BLaER1 treated with 17β-estradiol and CSF1 and Interleukin-3, amounts not matched to agents 10 nM and 100 nM (cell line): ENCODE data around the gene HOXB8.

ENCODE experiments used
- H3K27ac ChIP-seq, 11 experiments: shearing (Covaris generic); formaldehyde crosslinking; 2 replicates each; pipeline ENCODE4 v1.8.1; 2022
- H3K27me3 ChIP-seq, 11 experiments: shearing (Covaris generic); formaldehyde crosslinking; 2 replicates each; pipeline ENCODE4 v1.8.1; 2022
- H3K36me3 ChIP-seq, 11 experiments: shearing (Covaris generic); formaldehyde crosslinking; 2 replicates each; pipeline ENCODE4 v1.8.1; 2022
- H3K4me1 ChIP-seq, 10 experiments: shearing (Covaris generic); formaldehyde crosslinking; 2 replicates each; pipeline ENCODE4 v1.8.1; 2022
- H3K4me2 ChIP-seq, 11 experiments: shearing (Covaris generic); formaldehyde crosslinking; 2 replicates each; pipeline ENCODE4 v1.8.1; 2022
- H3K4me3 ChIP-seq, 10 experiments: shearing (Covaris generic); formaldehyde crosslinking; 2 replicates each; pipeline ENCODE4 v1.8.1; 2022
- H3K9ac ChIP-seq, 11 experiments: shearing (Covaris generic); formaldehyde crosslinking; 2 replicates each; pipeline ENCODE4 v1.8.1; 2022
- H3K9me3 ChIP-seq, 11 experiments: shearing (Covaris generic); formaldehyde crosslinking; replicated peaks in 1 of 11; 2 replicates each; pipeline ENCODE4 v1.8.1; 2022
- H4K20me1 ChIP-seq, 11 experiments: shearing (Covaris generic); formaldehyde crosslinking; 2 replicates each; pipeline ENCODE4 v1.8.1; 2022
- Cebpa-rat ChIP-seq, 11 experiments: shearing (Covaris generic); IDR thresholded peaks; 2 replicates each; pipeline ENCODE4 v1.8.1; 2022

The HOXB8 gene

DNA sequence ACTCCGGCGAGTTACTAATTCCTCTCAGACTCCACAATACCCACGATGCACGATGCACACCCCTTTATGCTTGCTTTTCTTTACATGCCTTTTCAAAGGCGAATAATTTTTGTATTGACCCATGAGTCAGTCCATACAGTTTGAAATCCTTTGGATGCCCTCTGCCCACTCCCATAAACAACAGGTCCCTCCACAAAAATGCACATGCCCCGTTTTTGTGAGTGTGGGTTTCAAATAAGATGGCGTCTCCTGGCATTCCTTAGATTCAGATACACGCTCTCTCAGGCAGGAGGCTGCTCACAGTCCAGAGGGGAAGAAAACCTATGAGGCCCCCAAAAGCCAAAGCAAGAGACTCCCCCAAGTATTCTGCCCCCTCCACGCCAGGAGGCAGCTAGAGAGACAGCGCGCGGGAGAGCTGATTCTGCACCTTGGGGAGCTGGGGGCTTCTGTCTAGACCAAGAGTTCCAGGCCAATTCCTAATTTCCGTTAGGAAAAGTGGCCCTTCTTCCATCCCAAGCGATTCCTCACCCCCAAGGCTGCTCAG lies 30.6 kb upstream of the HOXB8 start:
- H3K27me3 ChIP-seq = peaks cover 94 to 100% (median 99%) of the 10 kb centered on the region in 11 experiments
- peaks cover 0 to 16% (median 0%) of the 10 kb centered on the region in 11 experiments; a peak in 7 of 22 replicates for H3K9me3 ChIP-seq
- no peak for TF ChIP-seq Cebpa-rat (IDR thresholded peaks at IDR 0.05)
- no peak overlapping the region for H3K4me3 ChIP-seq
- H3K4me1 ChIP-seq = peaks cover 4 to 14% (median 11%) of the 10 kb centered on the region in 10 experiments; a peak in 13 of 20 replicates
- H3K9ac ChIP-seq = no peak overlapping the region
- no peak overlapping the region for H3K4me2 ChIP-seq
- no peaks in the 10 kb centered on the region for H3K36me3 ChIP-seq
- peaks cover 0 to 70% (median 49%) of the 10 kb centered on the region in 11 experiments; a peak in 16 of 22 replicates for H4K20me1 ChIP-seq
- H3K27ac ChIP-seq = no peak overlapping the region

DNA sequence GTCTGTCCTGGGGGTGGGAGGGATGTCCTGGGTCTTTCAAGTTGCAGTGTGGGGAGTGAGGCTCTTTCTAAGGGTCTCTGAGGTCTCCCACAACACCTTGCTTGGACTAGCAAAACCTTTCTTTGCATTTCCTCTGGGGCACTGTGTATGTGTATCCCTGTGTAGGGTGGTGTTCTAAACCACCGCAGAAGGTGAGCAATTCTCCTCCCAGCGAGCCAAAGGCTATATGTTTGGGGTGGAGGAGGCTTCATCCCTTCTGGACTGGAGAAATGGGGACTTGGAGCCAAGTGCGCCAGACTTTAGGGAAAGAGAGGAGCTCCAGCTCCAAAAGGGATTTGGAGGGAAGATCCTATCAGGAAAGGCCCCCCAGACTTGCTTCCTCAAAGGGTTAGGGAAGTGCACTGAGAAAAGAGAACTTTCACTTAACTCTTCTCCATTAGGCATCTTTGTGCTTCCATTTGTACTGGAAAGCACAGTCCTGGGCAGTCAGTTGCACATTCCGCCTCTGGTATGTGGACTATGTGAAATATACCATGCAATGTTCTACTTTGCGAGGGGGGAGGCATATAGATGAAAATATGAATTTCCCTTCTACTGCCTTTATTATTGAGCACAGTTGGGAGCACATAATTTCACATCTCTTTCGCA lies 29.9 kb upstream of the HOXB8 start:
- H3K4me2 ChIP-seq = no peak overlapping the region
- H3K27me3 ChIP-seq = peaks cover 98 to 100% (median 100%) of the 10 kb centered on the region in 11 experiments
- H3K9ac ChIP-seq = no peak overlapping the region
- H3K27ac ChIP-seq = no peak overlapping the region
- TF ChIP-seq Cebpa-rat (IDR thresholded peaks at IDR 0.05) = no peak
- H3K9me3 ChIP-seq = peaks cover 0 to 16% (median 0%) of the 10 kb centered on the region in 11 experiments; a peak in 7 of 22 replicates
- no peaks in the 10 kb centered on the region for H3K36me3 ChIP-seq
- peaks cover 4 to 14% (median 11%) of the 10 kb centered on the region in 10 experiments; a peak in 13 of 20 replicates for H3K4me1 ChIP-seq
- peaks cover 0 to 75% (median 54%) of the 10 kb centered on the region in 11 experiments; a peak in 16 of 22 replicates for H4K20me1 ChIP-seq
- no peak overlapping the region for H3K4me3 ChIP-seq

DNA sequence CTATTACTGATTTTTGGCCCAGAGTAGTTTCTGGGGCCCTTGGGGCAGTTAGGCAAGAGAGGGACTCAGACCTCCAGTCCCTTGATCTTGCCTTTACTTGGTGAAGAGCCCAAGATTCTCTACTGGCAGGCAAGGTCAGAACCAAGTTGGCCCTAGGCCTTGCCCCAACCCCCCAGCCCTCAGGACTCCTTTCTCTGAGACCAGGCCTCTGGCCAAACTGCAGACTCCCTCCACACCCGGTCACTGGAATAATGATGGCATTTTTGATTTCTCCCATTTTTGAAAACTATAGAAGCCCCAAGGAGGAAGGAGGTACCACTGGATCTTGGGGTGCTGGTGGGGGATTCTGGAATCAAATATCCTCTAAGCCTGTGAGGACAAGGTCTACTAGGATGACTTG lies 29.1 kb upstream of the HOXB8 start:
- H3K27me3 ChIP-seq = peaks cover 100% of the 10 kb centered on the region in 11 experiments
- no peak for TF ChIP-seq Cebpa-rat (IDR thresholded peaks at IDR 0.05)
- H3K9ac ChIP-seq = no peak overlapping the region
- no peak overlapping the region for H3K4me2 ChIP-seq
- H4K20me1 ChIP-seq = peaks cover 0 to 84% (median 63%) of the 10 kb centered on the region in 11 experiments; a peak in 16 of 22 replicates
- peaks cover 4 to 14% (median 11%) of the 10 kb centered on the region in 10 experiments; a peak in 13 of 20 replicates for H3K4me1 ChIP-seq
- H3K9me3 ChIP-seq = peaks cover 0 to 16% (median 0%) of the 10 kb centered on the region in 11 experiments; a peak in 7 of 22 replicates
- no peak overlapping the region for H3K4me3 ChIP-seq
- no peaks in the 10 kb centered on the region for H3K36me3 ChIP-seq
- H3K27ac ChIP-seq = no peak overlapping the region

DNA sequence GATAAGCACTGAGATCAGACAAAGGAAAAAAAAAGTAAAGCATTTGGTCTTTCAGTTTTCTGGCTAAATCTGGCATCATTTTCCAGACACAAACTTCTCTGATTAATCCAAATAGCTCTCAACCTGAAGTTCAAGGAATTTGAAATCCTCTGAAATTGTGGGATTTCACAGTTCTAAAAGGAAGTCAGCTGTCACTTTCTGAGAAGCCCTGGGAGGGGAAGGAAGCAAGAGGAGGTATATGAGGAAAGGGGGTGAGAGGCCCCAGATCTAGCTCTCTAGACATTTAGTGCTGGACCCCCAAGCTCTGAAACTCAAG lies 28.6 kb upstream of the HOXB8 start:
- H3K27ac ChIP-seq = no peak overlapping the region
- no peak overlapping the region for H3K4me3 ChIP-seq
- H4K20me1 ChIP-seq = peaks cover 0 to 85% (median 67%) of the 10 kb centered on the region in 11 experiments; a peak in 16 of 22 replicates
- peaks cover 0 to 16% (median 0%) of the 10 kb centered on the region in 11 experiments; a peak in 7 of 22 replicates for H3K9me3 ChIP-seq
- TF ChIP-seq Cebpa-rat (IDR thresholded peaks at IDR 0.05) = no peak
- no peaks in the 10 kb centered on the region for H3K36me3 ChIP-seq
- no peak overlapping the region for H3K4me2 ChIP-seq
- no peak overlapping the region for H3K9ac ChIP-seq
- H3K4me1 ChIP-seq = peaks cover 4 to 14% (median 11%) of the 10 kb centered on the region in 10 experiments; a peak in 13 of 20 replicates
- peaks cover 100% of the 10 kb centered on the region in 11 experiments for H3K27me3 ChIP-seq

DNA sequence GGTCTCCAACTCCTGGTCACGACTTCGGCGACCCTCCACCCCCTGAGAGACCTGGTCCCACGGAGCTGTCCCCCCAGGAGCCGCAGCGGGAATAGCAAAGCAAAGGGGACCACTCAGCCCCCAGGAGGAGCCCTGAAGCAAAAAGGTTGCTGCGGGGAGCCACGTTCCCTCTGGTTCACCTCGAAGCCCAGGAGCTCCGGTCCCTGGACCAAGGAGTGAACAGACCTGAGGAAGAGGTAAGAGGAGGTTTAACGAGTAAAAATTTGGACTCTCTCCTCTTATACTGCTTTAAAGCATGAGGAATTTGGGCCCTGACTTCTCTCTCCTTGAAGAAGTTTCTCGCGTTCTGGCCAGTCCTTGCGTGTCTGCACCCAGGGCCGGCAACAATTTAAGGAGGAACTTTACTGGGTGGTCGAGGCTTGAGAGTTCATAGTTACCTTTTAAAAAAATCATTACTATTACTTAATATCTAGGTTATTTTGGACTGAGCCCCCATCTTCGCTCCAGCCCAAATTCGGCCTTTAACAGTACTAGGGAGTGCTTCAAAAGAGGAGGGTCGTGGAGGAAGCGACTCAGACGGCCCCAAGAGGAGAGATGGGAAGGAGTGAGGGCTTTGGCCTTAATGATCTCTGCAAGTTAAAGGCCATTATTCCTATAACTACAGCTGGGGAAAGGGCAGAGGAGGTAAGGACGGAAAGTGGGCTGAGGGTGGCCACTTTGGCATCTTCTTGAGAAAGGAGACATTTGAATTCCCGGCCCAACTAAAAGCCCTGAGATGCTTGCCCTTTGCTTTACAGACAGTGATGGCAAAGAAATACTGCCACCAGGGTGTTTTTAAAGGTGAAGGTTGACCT lies 28.0 kb upstream of the HOXB8 start:
- Histone ChIP-seq H3K4me3 (no peak overlapping the region), H3K4me2 (no peak overlapping the region), H3K27me3 (peaks cover 100% of the 10 kb centered on the region in 11 experiments), H3K4me1 (peaks cover 4 to 14% (median 11%) of the 10 kb centered on the region in 10 experiments; a peak in 13 of 20 replicates), H4K20me1 (peaks cover 0 to 89% (median 67%) of the 10 kb centered on the region in 11 experiments; a peak in 16 of 22 replicates), H3K36me3 (no peaks in the 10 kb centered on the region), H3K27ac (no peak overlapping the region), H3K9ac (no peak overlapping the region), H3K9me3 (peaks cover 0 to 16% (median 0%) of the 10 kb centered on the region in 11 experiments; a peak in 7 of 22 replicates)
- no peak for TF ChIP-seq Cebpa-rat (IDR thresholded peaks at IDR 0.05)

DNA sequence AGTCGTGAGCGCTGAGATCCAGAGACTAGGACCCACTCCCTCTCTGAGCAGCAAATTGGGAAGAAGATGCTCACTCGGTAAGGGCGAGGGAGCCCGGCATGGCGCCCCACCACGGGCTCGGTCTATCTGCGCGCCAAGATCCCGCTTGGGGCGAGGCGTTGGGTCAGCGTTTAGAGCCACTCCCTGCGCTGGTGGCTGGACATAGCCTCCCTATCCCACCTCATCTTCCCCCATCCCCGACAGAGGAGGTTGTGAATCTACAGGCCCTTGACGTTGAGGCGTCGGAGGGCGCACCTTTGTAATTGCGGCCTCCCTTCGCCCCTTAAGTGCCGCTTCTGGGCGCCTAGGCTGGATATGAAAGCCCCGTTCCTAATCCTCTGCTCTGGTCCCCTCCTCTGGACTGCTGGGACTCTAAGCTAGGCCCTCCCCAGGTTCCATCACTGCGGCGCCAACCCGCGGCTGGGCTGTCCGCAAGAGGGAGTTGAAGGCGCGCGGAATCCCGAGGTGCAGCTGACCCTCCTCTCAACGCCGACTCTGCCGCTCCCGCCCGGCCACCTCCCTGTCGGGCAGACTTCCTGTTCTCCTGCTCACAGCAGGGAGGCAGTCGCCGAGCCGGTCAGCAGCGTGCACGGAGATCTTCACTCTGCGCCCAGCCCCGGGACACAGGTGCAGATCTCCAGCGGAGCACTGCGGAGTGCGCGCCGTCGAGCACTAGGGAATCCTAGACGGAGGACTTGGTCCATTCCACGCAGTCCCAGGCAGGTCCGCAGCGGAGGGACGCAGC lies 27.2 kb upstream of the HOXB8 start:
- TF ChIP-seq Cebpa-rat (IDR thresholded peaks at IDR 0.05) = no peak
- Histone ChIP-seq H3K36me3 (no peaks in the 10 kb centered on the region), H3K27ac (no peak overlapping the region), H4K20me1 (peaks cover 0 to 91% (median 73%) of the 10 kb centered on the region in 11 experiments; a peak in 16 of 22 replicates), H3K4me3 (no peak overlapping the region), H3K27me3 (peaks cover 100% of the 10 kb centered on the region in 11 experiments), H3K9ac (no peak overlapping the region), H3K4me1 (peaks cover under 1 to 9% (median 7%) of the 10 kb centered on the region in 10 experiments; a peak in 13 of 20 replicates), H3K4me2 (no peak overlapping the region), H3K9me3 (peaks cover 0 to 16% (median 0%) of the 10 kb centered on the region in 11 experiments; a peak in 7 of 22 replicates)

DNA sequence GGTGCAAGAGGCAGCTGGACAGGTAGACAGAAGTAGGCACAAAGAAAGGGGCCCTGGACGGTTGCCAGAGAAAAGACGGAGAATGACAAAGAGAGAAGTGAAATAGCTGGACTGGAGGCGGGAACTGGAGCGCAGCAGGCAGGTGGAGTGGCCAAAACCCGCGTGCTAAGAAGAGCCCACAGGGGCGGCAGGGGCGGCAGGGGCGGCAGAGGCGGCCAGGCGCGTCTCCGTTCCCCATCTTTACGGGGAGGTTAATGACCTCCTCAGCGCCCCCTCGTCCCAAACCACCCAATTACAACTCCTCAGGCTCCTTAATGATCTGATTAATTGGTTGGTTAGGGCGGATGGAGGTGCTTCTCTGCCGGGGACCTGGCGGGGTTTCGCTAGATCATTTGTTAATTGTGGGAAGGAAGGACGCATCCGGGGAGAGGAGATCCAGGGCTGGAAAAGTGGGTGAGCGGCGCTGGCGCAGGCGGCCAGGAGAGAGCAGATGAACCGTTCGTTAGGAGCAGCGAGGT lies 26.5 kb upstream of the HOXB8 start:
- Histone ChIP-seq H3K4me3 (no peak overlapping the region), H3K9ac (no peak overlapping the region), H3K27ac (no peak overlapping the region), H3K36me3 (no peaks in the 10 kb centered on the region), H3K27me3 (peaks cover 100% of the 10 kb centered on the region in 11 experiments), H4K20me1 (peaks cover 0 to 92% (median 78%) of the 10 kb centered on the region in 11 experiments; a peak in 16 of 22 replicates), H3K4me2 (no peak overlapping the region), H3K9me3 (peaks cover 0 to 16% (median 0%) of the 10 kb centered on the region in 11 experiments; a peak in 7 of 22 replicates), H3K4me1 (peaks cover 0 to 6% (median 5%) of the 10 kb centered on the region in 10 experiments; a peak in 12 of 20 replicates)
- TF ChIP-seq Cebpa-rat (IDR thresholded peaks at IDR 0.05) = no peak

DNA sequence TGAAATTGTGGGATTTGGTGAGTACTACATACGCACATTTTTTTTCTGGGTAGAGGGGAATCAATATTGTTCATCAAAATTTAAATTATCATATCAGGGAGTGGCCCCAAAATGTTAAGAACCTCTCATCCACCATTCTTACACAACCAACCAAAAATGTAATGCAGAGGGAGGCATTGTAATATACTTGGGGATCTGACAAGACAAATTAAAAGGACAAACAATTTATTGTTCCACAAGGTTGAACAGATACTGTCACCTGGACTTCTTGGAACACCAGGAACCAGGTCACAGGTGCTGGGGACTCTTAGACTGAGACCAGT lies 25.7 kb upstream of the HOXB8 start:
- Histone ChIP-seq H3K4me2 (no peak overlapping the region), H3K27ac (no peak overlapping the region), H4K20me1 (peaks cover 0 to 91% (median 75%) of the 10 kb centered on the region in 11 experiments; a peak in 15 of 22 replicates), H3K4me1 (peaks cover 0 to 5% (median 0%) of the 10 kb centered on the region in 10 experiments; a peak in 1 of 20 replicates), H3K36me3 (no peaks in the 10 kb centered on the region), H3K4me3 (no peak overlapping the region), H3K27me3 (peaks cover 100% of the 10 kb centered on the region in 11 experiments), H3K9ac (no peak overlapping the region), H3K9me3 (peaks cover 0 to 16% (median 0%) of the 10 kb centered on the region in 11 experiments; a peak in 7 of 22 replicates)
- TF ChIP-seq Cebpa-rat (IDR thresholded peaks at IDR 0.05) = no peak
